Measurements from ENCODE around the gene AUNIP. TPM values are rescaled to one million over a fixed set of nuclear protein-coding genes. Genes with fewer than 3 reads are reported as not detected.

AUNIP gene
- polyA plus RNA-seq, 2 of the 4 experiments (the other 2 are of a cell fraction): 6.5 to 8.4 TPM

- POLR2A ChIA-PET: no interaction called here
- CTCF ChIA-PET: interaction anchor here (1.2 kb wide), 1 partner anchor 98 kb away, joined by 3 read pairs; no protein-coding TSS in a partner anchor
- WGBS (ENCODE audit: missing lambda C conversion rate): 97% methylated on average over 4 of the region's 4 CpGs
Observed at GRCh38 chr1:25806418-25806817, 52.8 kb downstream of the AUNIP start.

GRCh38 chr1:25805863-25806225, 53.4 kb downstream of the AUNIP start:
- WGBS (ENCODE audit: missing lambda C conversion rate): 78% methylated on average over 3 of the region's 3 CpGs
- DNase-seq (ENCODE audit: low read depth in 1 of 2, low spot score in 1 of 2): no peak
- FAIRE-seq: no peak
- H3K9me3 ChIP-seq: no peaks in the 10 kb centered on the region
- POLR2A ChIA-PET: no interaction called here
- H3K4me1 ChIP-seq: peaks cover 8% of the 10 kb centered on the region; the same call in 2 of the 3 replicates
- CTCF ChIA-PET: no interaction called here
- no peak for TF ChIP-seq CBX2 (IDR thresholded peaks at IDR 0.05; ENCODE audit: borderline replicate concordance, low read depth)
- TF ChIP-seq KDM5A (IDR thresholded peaks at IDR 0.05): no peak
- no peak for TF ChIP-seq ZFP36 (IDR thresholded peaks at IDR 0.05; ENCODE audit: borderline replicate concordance, partially characterized antibody)
- TF ChIP-seq FOXS1 (CRISPR knock-in tag; IDR thresholded peaks at IDR 0.05): no peak
- no peak for TF ChIP-seq CBX8 (IDR thresholded peaks at IDR 0.05)
- no peak for TF ChIP-seq RAD21 (conservative IDR thresholded peaks at IDR 0.05 in 1 of 2, IDR thresholded peaks at IDR 0.05 in 1 of 2)
- TF ChIP-seq POLR2A (IDR thresholded peaks at IDR 0.05; ENCODE audit: low read length): no peak
- TF ChIP-seq FOSL2 (IDR thresholded peaks at IDR 0.05): no peak
- TF ChIP-seq FOSL2 (CRISPR knock-in tag; IDR thresholded peaks at IDR 0.05): no peak
- TF ChIP-seq CEBPB (IDR thresholded peaks at IDR 0.05): no peak
- no peak for TF ChIP-seq FOSB (CRISPR knock-in tag; IDR thresholded peaks at IDR 0.05)
- TF ChIP-seq TP53 (CRISPR knock-in tag; IDR thresholded peaks at IDR 0.05): no peak
- TF ChIP-seq BHLHE40 (IDR thresholded peaks at IDR 0.05; ENCODE audit: low read depth, low read length): no peak
- TF ChIP-seq, protein P1, sequence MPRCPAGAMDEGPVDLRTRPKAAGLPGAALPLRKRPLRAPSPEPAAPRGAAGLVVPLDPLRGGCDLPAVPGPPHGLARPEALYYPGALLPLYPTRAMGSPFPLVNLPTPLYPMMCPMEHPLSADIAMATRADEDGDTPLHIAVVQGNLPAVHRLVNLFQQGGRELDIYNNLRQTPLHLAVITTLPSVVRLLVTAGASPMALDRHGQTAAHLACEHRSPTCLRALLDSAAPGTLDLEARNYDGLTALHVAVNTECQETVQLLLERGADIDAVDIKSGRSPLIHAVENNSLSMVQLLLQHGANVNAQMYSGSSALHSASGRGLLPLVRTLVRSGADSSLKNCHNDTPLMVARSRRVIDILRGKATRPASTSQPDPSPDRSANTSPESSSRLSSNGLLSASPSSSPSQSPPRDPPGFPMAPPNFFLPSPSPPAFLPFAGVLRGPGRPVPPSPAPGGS (IDR thresholded peaks at IDR 0.05): no peak
- TF ChIP-seq HOXB13 (CRISPR knock-in tag; IDR thresholded peaks at IDR 0.05; ENCODE audit: low read depth): no peak
- no peak for TF ChIP-seq EP300 (IDR thresholded peaks at IDR 0.05)
- no peak overlapping the region for H3K27ac ChIP-seq
- H3K4me3 ChIP-seq: no peak overlapping the region
- H3K4me2 ChIP-seq: no peak overlapping the region
- no peak for ATAC-seq

More at GRCh38 chr1:25806418-25806817, 52.8 kb downstream of the AUNIP start:
- Histone ChIP-seq H3K4me1 (peaks cover 5% of the 10 kb centered on the region; the same call in 1 of the 3 replicates), H3K4me2 (no peak overlapping the region), H3K9me3 (no peaks in the 10 kb centered on the region), H3K27ac (no peak overlapping the region), H3K4me3 (no peak overlapping the region)
- ATAC-seq (no peak), FAIRE-seq (no peak), DNase-seq (ENCODE audit: low read depth in 1 of 2, low spot score in 1 of 2) (no peak)
- TF ChIP-seq CBX8 (IDR thresholded peaks at IDR 0.05) (no peak), FOSB (CRISPR knock-in tag; IDR thresholded peaks at IDR 0.05) (no peak), ELK1 (IDR thresholded peaks at IDR 0.05; ENCODE audit: low read depth, low read length) (no peak)

DNA sequence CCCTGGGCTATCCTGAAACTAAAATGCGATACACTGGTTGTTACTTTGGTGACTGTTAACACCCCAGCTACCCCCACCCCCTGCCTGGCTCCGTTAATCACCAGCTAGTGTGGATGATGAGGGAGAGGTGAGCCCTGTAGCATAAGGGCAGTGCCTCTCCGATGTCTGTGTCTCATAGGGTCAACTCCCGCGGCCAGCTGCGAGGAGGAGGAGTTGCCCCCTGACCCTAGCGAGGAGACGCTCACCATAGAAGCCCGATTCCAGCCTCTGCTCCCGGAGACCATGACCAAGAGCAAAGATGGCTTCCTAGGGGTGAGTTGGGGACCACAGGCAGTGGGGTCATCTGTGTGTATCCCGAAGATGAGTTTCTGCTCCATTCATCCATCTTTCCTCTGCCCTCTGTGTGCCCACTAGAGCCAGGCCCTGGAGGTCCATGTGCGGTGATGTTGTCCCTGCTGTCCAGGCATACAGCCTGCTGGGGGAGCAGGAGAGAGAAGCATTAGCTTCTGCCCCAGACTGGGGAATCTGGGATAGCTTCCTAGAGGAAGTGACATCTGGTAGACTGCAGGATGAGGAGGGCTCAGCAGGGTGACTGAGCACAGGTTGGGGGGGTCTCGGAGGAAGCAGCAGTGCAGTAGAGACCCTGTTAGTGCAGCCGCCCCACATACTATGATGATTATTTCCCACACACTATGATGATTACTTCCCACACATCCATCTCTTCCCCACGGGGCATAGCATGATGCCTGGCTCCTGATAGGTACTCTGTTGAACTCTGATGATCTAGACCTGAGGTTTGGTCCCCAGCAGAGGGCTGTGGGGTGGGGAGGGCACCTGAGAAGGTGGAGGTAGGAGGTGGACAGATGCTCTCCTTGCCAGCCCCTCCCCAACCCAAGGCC, 54.0 kb downstream of the AUNIP start:
- POLR2A ChIA-PET: no interaction called here
- CTCF ChIA-PET: no interaction called here

More for the DNA sequence above, 54.0 kb downstream of the AUNIP start:
- H3K4me1 ChIP-seq: peaks cover 9% of the 10 kb centered on the region; the same call in 2 of the 3 replicates
- TF ChIP-seq CBX2 (IDR thresholded peaks at IDR 0.05; ENCODE audit: borderline replicate concordance, low read depth) (no peak), SREBF2 (IDR thresholded peaks at IDR 0.05) (no peak), PHF8 (IDR thresholded peaks at IDR 0.05; ENCODE audit: borderline replicate concordance, low read depth) (no peak), NFE2L2 (conservative IDR thresholded peaks at IDR 0.05; ENCODE audit: low read length) (no peak), ZFP36 (IDR thresholded peaks at IDR 0.05; ENCODE audit: borderline replicate concordance, partially characterized antibody) (no peak), HDAC2 (IDR thresholded peaks at IDR 0.05) (no peak), PBX3 (IDR thresholded peaks at IDR 0.05) (no peak)
- 92% methylated on average over 2 of the region's 15 CpGs for WGBS (ENCODE audit: missing lambda C conversion rate)
- ATAC-seq: no peak
- H3K4me3 ChIP-seq: no peak overlapping the region
- FAIRE-seq: no peak
- no peak overlapping the region for H3K4me2 ChIP-seq
- no peak overlapping the region for H3K27ac ChIP-seq
- H3K9me3 ChIP-seq: no peaks in the 10 kb centered on the region
- no peak for DNase-seq (ENCODE audit: low read depth in 1 of 2, low spot score in 1 of 2)

Measured in A549 (cell line).